Measurements from ENCODE around the gene DPYD. TPM values are rescaled to one million over a fixed set of nuclear protein-coding genes. Genes with fewer than 3 reads are reported as not detected.

DPYD gene
- total RNA-seq, 1 donor from 2014 or later, result 8.5 TPM

GRCh38 chr1:97166626-97167025 lies 754.2 kb downstream of the DPYD start:
- Mint-ChIP-seq H3K27me3 (no peaks in the 10 kb centered on the region), H3K4me3 (no peak overlapping the region), H3K9me3 (peaks cover 7% of the 10 kb centered on the region), H3K4me1 (ENCODE audit: unreplicated experiment) (no peaks in the 10 kb centered on the region), H3K27ac (no peak overlapping the region), H3K36me3 (no peaks in the 10 kb centered on the region)
- no peak for DNase-seq (ENCODE audit: extremely low spot score, unreplicated experiment)
- no peak for TF ChIP-seq CTCF (conservative IDR thresholded peaks at IDR 0.05)

GRCh38 chr1:97164276-97164639 lies 756.6 kb downstream of the DPYD start:
- Mint-ChIP-seq H3K27ac (no peak overlapping the region), H3K4me3 (no peak overlapping the region), H3K27me3 (no peaks in the 10 kb centered on the region), H3K4me1 (ENCODE audit: unreplicated experiment) (no peaks in the 10 kb centered on the region), H3K9me3 (peaks cover 7% of the 10 kb centered on the region), H3K36me3 (no peaks in the 10 kb centered on the region)
- DNase-seq (ENCODE audit: extremely low spot score, unreplicated experiment), result no peak
- no peak for TF ChIP-seq CTCF (conservative IDR thresholded peaks at IDR 0.05)

- no peak for TF ChIP-seq CTCF (conservative IDR thresholded peaks at IDR 0.05)
- Mint-ChIP-seq H3K4me3 (no peak overlapping the region), H3K27me3 (no peaks in the 10 kb centered on the region), H3K9me3 (peaks cover 7% of the 10 kb centered on the region), H3K4me1 (ENCODE audit: unreplicated experiment) (no peaks in the 10 kb centered on the region), H3K27ac (no peak overlapping the region), H3K36me3 (no peaks in the 10 kb centered on the region)
- DNase-seq (ENCODE audit: extremely low spot score, unreplicated experiment), result no peak
These were observed 757.1 kb downstream of the DPYD start for GRCh38 chr1:97163591-97164275.

GRCh38 chr1:97160818-97161217 lies 760.0 kb downstream of the DPYD start:
- Mint-ChIP-seq H3K27me3 (no peaks in the 10 kb centered on the region), H3K4me3 (no peak overlapping the region)

GRCh38 chr1:97159342-97159741 lies 761.5 kb downstream of the DPYD start:
- no peak for TF ChIP-seq CTCF (conservative IDR thresholded peaks at IDR 0.05)
- peaks cover 4% of the 10 kb centered on the region for H3K9me3 Mint-ChIP-seq
- no peak overlapping the region for H3K4me3 Mint-ChIP-seq
- no peaks in the 10 kb centered on the region for H3K27me3 Mint-ChIP-seq
- DNase-seq (ENCODE audit: extremely low spot score, unreplicated experiment), result no peak
- H3K27ac Mint-ChIP-seq, result no peak overlapping the region
- no peaks in the 10 kb centered on the region for H3K4me1 Mint-ChIP-seq (ENCODE audit: unreplicated experiment)
- no peaks in the 10 kb centered on the region for H3K36me3 Mint-ChIP-seq

More at GRCh38 chr1:97160818-97161217, 760.0 kb downstream of the DPYD start:
- H3K36me3 Mint-ChIP-seq, result no peaks in the 10 kb centered on the region
- no peak overlapping the region for H3K27ac Mint-ChIP-seq
- DNase-seq (ENCODE audit: extremely low spot score, unreplicated experiment), result no peak
- no peak for TF ChIP-seq CTCF (conservative IDR thresholded peaks at IDR 0.05)
- no peaks in the 10 kb centered on the region for H3K4me1 Mint-ChIP-seq (ENCODE audit: unreplicated experiment)
- H3K9me3 Mint-ChIP-seq, result peaks cover 7% of the 10 kb centered on the region
